DOHH2 (cell line): ENCODE measurements around the gene FAM180A.

Source experiments
- H3F3A ChIP-seq: fragments of 200-600 bp; sonication (generic), shearing (Covaris generic); 2 replicates; pipeline ENCODE4 v1.6.0; 2016; ENCODE audit warnings: antibody characterized with exemption, mild to moderate bottlenecking; ENCODE audit not compliant: control insufficient read depth, insufficient read depth
- H3K27ac ChIP-seq: fragments of 200-600 bp; sonication (generic); 2 replicates; pipeline ENCODE4 v1.5.1; 2014; ENCODE audit warnings: low read depth, mild to moderate bottlenecking, low read length, moderate library complexity
- H3K27me3 ChIP-seq: fragments of 200-600 bp; sonication (generic); 2 replicates; pipeline ENCODE4 v1.6.1; 2014; ENCODE audit warnings: mild to moderate bottlenecking, low read length, mixed read lengths; ENCODE audit not compliant: control insufficient read depth
- H3K36me3 ChIP-seq: fragments of 200-600 bp; sonication (generic); 2 replicates; pipeline ENCODE4 v1.6.1; 2014; ENCODE audit warnings: mild to moderate bottlenecking, low read length, moderate library complexity, mixed read lengths; ENCODE audit not compliant: control insufficient read depth
- H3K4me1 ChIP-seq: fragments of 200-600 bp; sonication (generic); 2 replicates; pipeline ENCODE4 v1.6.1; 2014; ENCODE audit warnings: mild to moderate bottlenecking, low read length, mixed read lengths; ENCODE audit not compliant: control insufficient read depth
- H3K4me2 ChIP-seq: fragments of 200-600 bp; sonication (generic); 2 replicates; pipeline ENCODE4 v1.6.0; 2014; ENCODE audit warnings: mild to moderate bottlenecking, low read length, moderate library complexity
- H3K4me3 ChIP-seq: fragments of 200-600 bp; sonication (generic); 2 replicates; pipeline ENCODE4 v1.5.1; 2014; ENCODE audit warnings: mild to moderate bottlenecking, low read length, mixed read lengths
- H3K79me2 ChIP-seq: fragments of 200-600 bp; sonication (generic); 2 replicates; pipeline ENCODE4 v1.6.1; 2014; ENCODE audit warnings: mild to moderate bottlenecking, low read length, mixed read lengths; ENCODE audit not compliant: control insufficient read depth
- H3K9me2 ChIP-seq: fragments of 200-600 bp; sonication (generic); replicated peaks from 2 replicates; pipeline ENCODE4 v1.6.1; 2014; ENCODE audit warnings: mild to moderate bottlenecking, low read length, mixed read lengths; ENCODE audit not compliant: control insufficient read depth
- H3K9me3 ChIP-seq: fragments of 200-600 bp; sonication (generic); 2 replicates; pipeline ENCODE4 v1.6.1; 2014; ENCODE audit warnings: antibody characterized with exemption, low read length, mixed read lengths; ENCODE audit not compliant: control insufficient read depth, insufficient read depth
- H4K20me1 ChIP-seq: fragments of 200-600 bp; sonication (generic); 2 replicates; pipeline ENCODE4 v1.6.0; 2014; ENCODE audit warnings: low read depth, mild to moderate bottlenecking, antibody characterized with exemption, low read length, moderate library complexity; ENCODE audit not compliant: control insufficient read depth, insufficient read depth
- CTCF ChIP-seq: fragments of 200-600 bp; sonication (generic); IDR thresholded peaks from one replicate; pipeline ENCODE4 v1.5.1; 2014; ENCODE audit warnings: antibody characterized with exemption, mild to moderate bottlenecking, low read depth, low read length; ENCODE audit not compliant: poor library complexity, severe bottlenecking
- EZH2phosphoT487 ChIP-seq: fragments of 200-600 bp; sonication (generic); IDR thresholded peaks from 2 replicates; pipeline ENCODE4 v1.6.1; 2017; ENCODE audit warnings: borderline replicate concordance, mild to moderate bottlenecking, antibody characterized with exemption, low read length, moderate library complexity, mixed read lengths

Gene FAM180A

GRCh38 chr7:135790371-135790977 is 41.9 kb upstream of the FAM180A start:
- Histone ChIP-seq H3K4me1 (no peaks in the 10 kb centered on the region), H3K4me2 (no peak overlapping the region), H3K79me2 (no peaks in the 10 kb centered on the region), H4K20me1 (no peaks in the 10 kb centered on the region), H3K9me2 (no peaks in the 10 kb centered on the region), H3K9me3 (no peaks in the 10 kb centered on the region), H3K27me3 (peaks cover 11% of the 10 kb centered on the region), H3K4me3 (no peak overlapping the region), H3F3A (no peaks in the 10 kb centered on the region), H3K36me3 (no peaks in the 10 kb centered on the region), H3K27ac (no peak overlapping the region)
- TF ChIP-seq EZH2phosphoT487 = no peak
- no peak for TF ChIP-seq CTCF

GRCh38 chr7:135789956-135790355 is 41.3 kb upstream of the FAM180A start:
- no peak overlapping the region for H3K27ac ChIP-seq
- no peaks in the 10 kb centered on the region for H3K4me1 ChIP-seq
- no peak overlapping the region for H3K4me3 ChIP-seq
- no peaks in the 10 kb centered on the region for H3K79me2 ChIP-seq
- H3K27me3 ChIP-seq = peaks cover 11% of the 10 kb centered on the region
- no peaks in the 10 kb centered on the region for H3K9me3 ChIP-seq
- H3K9me2 ChIP-seq = no peaks in the 10 kb centered on the region
- H3K4me2 ChIP-seq = no peak overlapping the region
- H4K20me1 ChIP-seq = no peaks in the 10 kb centered on the region
- H3K36me3 ChIP-seq = no peaks in the 10 kb centered on the region
- TF ChIP-seq CTCF = no peak
- no peak for TF ChIP-seq EZH2phosphoT487
- no peaks in the 10 kb centered on the region for H3F3A ChIP-seq

- Histone ChIP-seq H3F3A (no peaks in the 10 kb centered on the region), H4K20me1 (no peaks in the 10 kb centered on the region), H3K36me3 (no peaks in the 10 kb centered on the region), H3K4me3 (no peak overlapping the region), H3K27me3 (peaks cover 10% of the 10 kb centered on the region), H3K9me3 (no peaks in the 10 kb centered on the region), H3K4me2 (no peak overlapping the region), H3K79me2 (no peaks in the 10 kb centered on the region), H3K4me1 (no peaks in the 10 kb centered on the region), H3K9me2 (no peaks in the 10 kb centered on the region), H3K27ac (no peak overlapping the region)
- TF ChIP-seq CTCF (no peak), EZH2phosphoT487 (no peak)
Observed at GRCh38 chr7:135789431-135789830, 40.8 kb upstream of the FAM180A start.
